ENCODE results near the gene IRF9. TPM values are rescaled to one million over a fixed set of nuclear protein-coding genes. Genes with fewer than 3 reads are reported as not detected.

Gene IRF9
- total and polyA plus RNA-seq, 12 donors = 17.7 to 147 (median 36.7) TPM

- no peak for DNase-seq
- ATAC-seq = no peak
- TF ChIP-seq CTCF (IDR thresholded peaks at IDR 0.05) = no peak
- H3K4me1 ChIP-seq = peaks cover 0 to under 1% (median 0%) of the 10 kb centered on the region in 9 donors
- H3K27ac ChIP-seq = no peak overlapping the region
- H3K36me3 ChIP-seq = peaks cover 0 to 85% (median 29%) of the 10 kb centered on the region in 9 donors
- 95 to 96% methylated on average over 7 of the region's 7 CpGs for WGBS, 2 donors
- no peaks in the 10 kb centered on the region for H3K27me3 ChIP-seq
- intact Hi-C loops (cut with DNase I) = no loop called here
- no peaks in the 10 kb centered on the region for H3K9me3 ChIP-seq
- no peak overlapping the region for H3K4me3 ChIP-seq
Measured at GRCh38 chr14:24204163-24205146, 43.4 kb downstream of the IRF9 start.

GRCh38 chr14:24206260-24207103, 45.4 kb downstream of the IRF9 start:
- no peak for TF ChIP-seq CTCF (IDR thresholded peaks at IDR 0.05)
- WGBS, 2 donors = 97 to 99% methylated on average over 11 of the region's 11 CpGs
- no peaks in the 10 kb centered on the region for H3K9me3 ChIP-seq
- H3K4me1 ChIP-seq = peaks cover 0 to 4% (median 0%) of the 10 kb centered on the region in 9 donors
- ATAC-seq (no peak), DNase-seq (no peak)
- H3K27ac ChIP-seq = no peak overlapping the region
- no peak overlapping the region for H3K4me3 ChIP-seq
- H3K36me3 ChIP-seq = peaks cover 0 to 90% (median 35%) of the 10 kb centered on the region in 9 donors
- H3K27me3 ChIP-seq = no peaks in the 10 kb centered on the region
- intact Hi-C loops (cut with DNase I) = no loop called here

- ATAC-seq (peak in 1 of 8 donors; percentile 16), DNase-seq (no peak)
- whole genome bisulfite sequencing, 2 donors = 97 to 98% methylated on average over 5 of the region's 5 CpGs
- H3K4me1 ChIP-seq = peaks cover 0 to 10% (median 3%) of the 10 kb centered on the region in 9 donors
- no peak for TF ChIP-seq CTCF (IDR thresholded peaks at IDR 0.05)
- H3K4me3 ChIP-seq = no peak overlapping the region
- intact Hi-C loops (cut with DNase I) = no loop called here
- H3K9me3 ChIP-seq = no peaks in the 10 kb centered on the region
- peaks cover 0 to 86% (median 35%) of the 10 kb centered on the region in 9 donors for H3K36me3 ChIP-seq
- no peaks in the 10 kb centered on the region for H3K27me3 ChIP-seq
- H3K27ac ChIP-seq = no peak overlapping the region
Measured at GRCh38 chr14:24207104-24207551, 46.1 kb downstream of the IRF9 start.

- ATAC-seq (no peak), DNase-seq (no peak)
- Histone ChIP-seq H3K27ac (no peak overlapping the region), H3K4me1 (peaks cover 0 to 15% (median 6%) of the 10 kb centered on the region in 9 donors), H3K27me3 (no peaks in the 10 kb centered on the region), H3K36me3 (peaks cover 0 to 81% (median 35%) of the 10 kb centered on the region in 9 donors), H3K9me3 (no peaks in the 10 kb centered on the region), H3K4me3 (no peak overlapping the region)
- intact Hi-C loops (cut with DNase I) = no loop called here
- 99 to 100% methylated on average over 2 of the region's 2 CpGs for WGBS, 2 donors
- no peak for TF ChIP-seq CTCF (IDR thresholded peaks at IDR 0.05)
Measured at GRCh38 chr14:24207625-24208024, 46.6 kb downstream of the IRF9 start.
